ENCODE data around the gene NPPA.

The NPPA gene

GRCh38 chr1:11842154-11843041 is 5.2 kb downstream of the NPPA start:
- no peak for DNase-seq (ENCODE audit: low read depth)

- no peak for DNase-seq (ENCODE audit: low read depth)
These were observed 6.1 kb downstream of the NPPA start for GRCh38 chr1:11841245-11842153.

DNA sequence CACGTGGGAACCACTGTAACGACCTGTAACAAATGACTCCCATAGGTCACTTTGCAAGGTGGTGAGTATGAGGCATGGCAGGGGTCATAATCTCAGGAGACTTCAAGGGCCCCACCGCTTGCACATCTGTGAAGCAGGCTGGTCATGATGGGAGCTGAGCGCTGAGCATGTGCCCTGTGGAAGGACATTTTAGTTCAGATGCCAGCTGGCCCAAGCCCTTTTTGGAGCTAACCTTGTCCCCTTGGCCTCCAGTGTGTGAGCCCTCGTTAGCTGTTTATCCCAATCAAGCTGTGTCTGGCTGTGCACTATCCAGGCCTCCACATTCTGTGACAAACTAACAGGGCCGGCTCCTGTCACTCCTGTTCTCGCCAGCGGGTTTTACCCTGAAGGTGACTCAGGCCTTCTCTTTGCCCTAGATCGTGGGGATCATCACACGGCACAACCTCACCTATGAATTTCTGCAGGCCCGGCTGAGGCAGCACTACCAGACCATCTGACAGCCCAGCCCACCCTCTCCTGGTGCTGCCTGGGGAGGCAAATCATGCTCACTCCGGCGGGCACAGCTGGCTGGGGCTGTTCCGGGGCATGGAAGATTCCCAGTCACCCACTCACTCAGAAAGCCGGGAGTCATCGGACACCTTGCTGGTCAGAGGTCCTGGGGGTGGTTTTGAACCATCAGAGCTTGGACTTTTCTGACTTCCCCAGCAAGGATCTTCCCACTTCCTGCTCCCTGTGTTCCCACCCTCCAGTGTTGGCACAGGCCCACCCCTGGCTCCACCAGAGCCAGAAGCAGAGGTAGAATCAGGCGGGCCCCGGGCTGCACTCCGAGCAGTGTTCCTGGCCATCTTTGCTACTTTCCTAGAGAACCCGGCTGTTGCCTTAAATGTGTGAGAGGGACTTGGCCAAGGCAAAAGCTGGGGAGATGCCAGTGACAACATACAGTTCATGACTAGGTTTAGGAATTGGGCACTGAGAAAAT is 7.6 kb downstream of the NPPA start:
- DNase-seq (ENCODE audit: low read depth), result no peak

DNA sequence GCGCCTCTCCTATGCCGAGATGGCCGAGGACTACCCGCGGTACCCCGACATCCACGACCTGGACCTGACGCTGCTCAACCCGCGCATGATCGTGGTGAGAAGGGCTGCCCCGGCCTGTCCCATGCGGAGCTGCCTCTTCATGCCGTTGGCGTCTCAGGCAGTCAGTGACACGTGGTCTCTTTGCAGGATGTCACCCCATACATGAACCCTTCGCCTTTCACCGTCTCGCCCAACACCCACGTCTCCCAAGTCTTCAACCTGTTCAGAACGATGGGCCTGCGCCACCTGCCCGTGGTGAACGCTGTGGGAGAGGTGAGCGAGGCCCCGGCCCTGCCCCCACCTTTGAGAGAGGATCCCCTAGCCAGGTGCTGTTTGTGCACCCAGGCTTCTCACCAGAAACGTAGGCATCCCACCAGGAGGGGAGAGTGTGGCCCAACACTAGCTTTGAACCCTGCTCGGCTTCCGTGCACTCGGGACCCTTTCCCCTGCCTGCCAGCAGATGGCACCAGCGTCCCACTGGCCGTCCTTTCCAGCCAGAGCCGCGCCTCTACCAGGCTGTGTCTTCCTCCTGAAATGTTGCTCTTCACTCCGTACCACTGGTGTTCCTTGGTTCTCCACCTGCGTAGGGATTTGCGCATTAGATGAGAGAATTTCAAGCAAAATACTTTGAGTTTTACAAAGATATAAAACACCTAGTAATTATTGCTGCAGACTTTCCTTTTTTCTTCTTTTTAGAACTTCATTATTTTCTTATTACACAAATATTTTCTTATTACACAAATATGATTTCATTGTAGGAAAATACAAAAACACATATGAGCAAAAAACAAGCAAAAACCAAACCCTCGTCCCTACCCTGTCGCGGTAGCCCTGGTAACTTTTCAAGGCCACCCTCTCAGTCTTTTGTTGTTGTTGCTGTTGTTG is 9.0 kb downstream of the NPPA start:
- DNase-seq (ENCODE audit: low read depth), result peak; percentile 59

DNA sequence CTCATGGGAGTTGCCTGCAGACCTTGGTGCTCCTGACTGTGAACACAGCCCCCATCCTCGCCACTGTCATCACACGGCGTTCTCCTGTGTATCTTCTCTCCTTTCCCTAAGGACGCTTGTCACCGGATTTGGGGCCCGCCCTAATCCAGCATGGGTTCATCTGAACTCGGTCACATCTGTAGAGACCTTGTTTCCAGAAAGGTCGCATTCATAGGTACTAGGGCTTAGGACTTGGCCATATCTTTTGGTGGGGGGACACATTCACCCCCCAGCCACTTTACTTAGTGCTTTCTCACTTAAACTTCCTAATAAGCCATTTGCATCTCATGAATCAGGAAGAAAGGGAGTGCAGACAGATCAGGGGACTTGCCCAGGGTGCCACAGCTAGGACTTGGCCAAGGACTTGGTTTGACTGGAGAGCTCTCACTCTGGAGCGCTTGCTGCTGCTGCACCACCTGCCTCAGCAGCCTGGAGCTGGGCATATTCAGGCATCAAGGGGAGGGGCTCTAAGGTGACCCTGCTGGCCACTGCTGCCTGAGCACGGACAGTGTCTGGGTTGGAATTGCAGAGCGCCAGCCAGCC is 9.7 kb downstream of the NPPA start:
- no peak for DNase-seq (ENCODE audit: low read depth)

- no peak for DNase-seq (ENCODE audit: low read depth)
These were observed 10.4 kb downstream of the NPPA start for GRCh38 chr1:11836955-11837766.

- DNase-seq (ENCODE audit: low read depth), result no peak
These were observed 11.9 kb downstream of the NPPA start for GRCh38 chr1:11835441-11836225.

DNA sequence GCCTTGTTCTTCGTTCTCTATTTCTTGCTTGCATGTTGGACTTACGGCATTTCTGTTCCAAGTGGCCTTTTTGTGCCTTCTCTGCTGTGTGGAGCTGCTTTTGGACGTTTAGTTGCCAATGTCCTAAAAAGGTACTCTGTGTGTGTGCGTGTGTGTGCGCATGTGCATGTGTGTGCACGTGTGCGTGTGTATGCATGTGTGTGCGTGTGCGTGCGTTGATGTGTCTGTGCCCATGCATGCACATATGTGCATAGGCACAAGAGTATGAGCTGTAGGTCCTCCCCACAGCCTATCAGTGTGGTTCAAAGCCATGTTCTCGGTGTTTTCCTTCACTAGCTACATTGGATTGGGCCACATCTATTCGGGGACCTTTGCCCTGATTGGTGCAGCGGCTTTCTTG is 13.7 kb downstream of the NPPA start:
- DNase-seq (ENCODE audit: low read depth), result no peak

GRCh38 chr1:11833497-11833896 is 14.1 kb downstream of the NPPA start:
- no peak for DNase-seq (ENCODE audit: low read depth)

- DNase-seq (ENCODE audit: low read depth), result no peak
These were observed 15.4 kb downstream of the NPPA start for GRCh38 chr1:11831945-11832725.

- no peak for DNase-seq (ENCODE audit: low read depth)
These were observed 19.1 kb downstream of the NPPA start for GRCh38 chr1:11828511-11828910.

DNA sequence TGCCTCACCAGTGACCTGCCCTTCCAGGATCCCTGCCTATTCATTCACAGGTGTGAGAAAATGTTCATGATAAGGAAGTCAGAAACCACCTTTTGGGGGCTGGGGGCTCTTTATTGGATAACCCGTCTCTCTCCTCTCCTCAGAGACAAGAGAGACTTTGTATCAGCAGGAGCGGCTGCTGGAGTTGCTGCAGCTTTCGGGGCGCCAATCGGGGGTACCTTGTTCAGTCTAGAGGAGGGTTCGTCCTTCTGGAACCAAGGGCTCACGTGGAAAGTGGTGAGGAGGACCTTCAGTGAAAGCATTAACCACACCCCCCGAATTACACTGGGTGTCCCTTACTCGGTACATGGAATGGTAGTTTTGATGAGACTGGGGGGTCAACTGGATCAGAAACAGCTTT is 20.6 kb downstream of the NPPA start:
- DNase-seq (ENCODE audit: low read depth), result no peak

DNA sequence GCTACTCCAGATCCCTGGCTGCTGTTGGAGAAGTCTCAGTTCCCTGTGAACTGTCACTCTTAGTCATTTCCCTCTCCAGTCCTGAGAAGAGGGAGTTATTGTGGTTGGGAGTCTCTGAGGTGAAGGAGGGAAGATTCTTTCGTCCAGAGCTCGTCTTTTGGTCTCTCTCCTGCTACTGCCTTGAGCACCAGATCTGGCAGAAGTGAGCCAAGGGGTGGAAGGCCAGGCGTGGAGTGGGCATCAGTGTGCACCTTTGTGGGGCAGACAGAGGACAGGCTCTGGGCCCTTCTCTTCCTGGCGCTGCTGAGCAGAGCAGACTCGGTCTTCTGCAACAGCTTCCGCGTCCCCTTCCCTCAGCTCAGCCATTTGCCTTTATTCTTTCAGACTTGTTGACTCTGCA is 22.5 kb downstream of the NPPA start:
- DNase-seq (ENCODE audit: low read depth), result no peak

DNA sequence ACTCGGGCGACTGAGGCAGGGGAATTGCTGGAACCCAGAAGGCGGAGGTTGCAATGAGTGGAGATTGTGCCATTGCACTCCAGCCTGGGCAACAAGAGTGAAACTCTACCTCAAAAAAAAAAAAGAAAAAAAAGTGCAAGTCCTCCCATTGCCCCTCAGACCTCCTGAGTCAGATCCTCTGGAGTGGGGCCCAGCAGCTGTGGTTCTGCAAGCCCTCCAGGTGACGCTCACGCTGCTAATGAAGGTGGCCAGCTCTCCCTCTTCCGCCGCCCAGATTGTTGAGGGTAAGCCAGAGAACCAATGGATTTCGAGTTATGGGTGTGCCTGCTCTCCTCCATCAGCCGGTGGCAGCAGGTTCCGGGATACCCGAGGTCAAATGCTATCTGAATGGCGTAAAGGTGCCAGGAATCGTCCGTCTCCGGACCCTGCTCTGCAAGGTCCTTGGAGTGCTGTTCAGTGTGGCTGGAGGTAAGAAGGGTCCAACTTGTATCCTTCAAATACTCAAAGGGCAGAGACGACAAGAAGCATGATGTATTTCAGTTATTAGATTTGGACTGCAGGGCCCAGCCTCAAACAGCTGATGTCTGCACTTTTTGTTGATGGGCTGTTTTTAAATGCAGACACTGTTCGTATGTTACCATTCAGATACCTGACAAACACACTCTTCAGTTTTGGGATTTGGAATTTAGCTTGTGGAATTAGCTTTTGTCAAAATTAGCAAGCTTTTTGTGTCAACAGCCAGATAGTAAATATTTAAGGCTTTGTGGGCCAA is 24.0 kb downstream of the NPPA start:
- DNase-seq (ENCODE audit: low read depth), result no peak

GRCh38 chr1:11822091-11822490 is 25.5 kb downstream of the NPPA start:
- DNase-seq (ENCODE audit: low read depth), result no peak

DNA sequence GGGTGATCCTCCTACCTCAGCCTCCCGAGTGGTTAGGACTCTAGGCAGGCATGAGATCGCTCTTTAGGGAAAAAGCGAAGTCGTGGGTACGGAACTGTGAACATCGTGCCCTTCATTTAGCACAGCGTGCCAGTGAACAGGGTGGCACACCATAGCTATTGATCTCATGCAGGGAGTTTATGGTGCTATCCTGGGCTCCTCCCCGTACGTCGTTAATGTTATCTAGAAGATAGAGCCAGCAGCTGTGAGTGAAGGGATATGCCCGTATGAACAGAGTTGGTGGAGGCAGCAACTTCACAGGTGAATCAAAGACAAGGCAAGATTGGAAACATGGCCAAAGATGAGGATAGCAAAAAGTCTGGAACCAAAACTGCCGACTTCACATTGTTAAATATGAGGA is 30.4 kb downstream of the NPPA start:
- no peak for DNase-seq (ENCODE audit: low read depth)

DNA sequence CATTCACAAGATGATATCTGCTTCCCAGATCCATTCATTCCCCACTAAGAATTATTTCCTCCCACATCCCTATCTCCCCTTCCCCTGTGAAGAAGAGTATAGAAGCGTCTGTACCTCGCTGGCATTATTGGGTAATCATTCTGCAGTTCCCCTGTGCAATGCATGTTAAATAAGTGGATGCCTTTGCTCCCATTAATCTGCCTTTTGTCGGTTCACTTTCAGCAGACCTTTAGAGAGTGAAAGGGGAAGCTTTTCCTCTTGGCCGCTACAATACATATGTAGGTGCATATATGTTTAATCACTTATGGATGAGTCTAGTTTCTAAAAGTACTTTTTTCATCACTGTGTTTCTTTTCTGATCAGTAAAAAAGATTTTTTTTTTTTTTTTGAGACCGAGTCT is 34.6 kb downstream of the NPPA start:
- no peak for DNase-seq (ENCODE audit: low read depth)

Data from stimulated activated CD8-positive, alpha-beta memory T cell treated with anti-CD3 and anti-CD28 coated beads, Interleukin-4, amount 100 ng/mL, for 24 hours (primary cell).